NT2/D1 (cell line): Measurements from ENCODE around the gene CYP11A1.
A peak's percentile ranks its signal among the peaks of the same experiment; 100 is the strongest.

Experiments used
- DNase-seq: peaks from one replicate; pipeline ENCODE4 v3.0.0-alpha.2; 2011; ENCODE audit warnings: low read depth, low spot score
- H3K27me3 ChIP-seq: 2 replicates; pipeline ENCODE4 v1.6.0; 2011; ENCODE audit warnings: mild to moderate bottlenecking; ENCODE audit not compliant: insufficient read length, insufficient read depth
- H3K36me3 ChIP-seq: 2 replicates; pipeline ENCODE4 v1.6.1; 2011; ENCODE audit warnings: mild to moderate bottlenecking, low read length, mixed read lengths; ENCODE audit not compliant: insufficient read depth, insufficient read length
- H3K4me1 ChIP-seq: 2 replicates; pipeline ENCODE4 v1.5.1; 2011; ENCODE audit not compliant: insufficient read depth, insufficient read length
- H3K4me3 ChIP-seq: 2 replicates; pipeline ENCODE4 v1.5.1; 2011; ENCODE audit warnings: low read depth; ENCODE audit not compliant: insufficient read length
- H3K9ac ChIP-seq: 2 replicates; pipeline ENCODE4 v1.6.0; 2011; ENCODE audit warnings: low read depth; ENCODE audit not compliant: insufficient read length
- H3K9me3 ChIP-seq: 2 replicates; pipeline ENCODE4 v1.5.1; 2011; ENCODE audit warnings: mild to moderate bottlenecking, low read length; ENCODE audit not compliant: insufficient read depth
- SUZ12 ChIP-seq: IDR thresholded peaks from 2 replicates; pipeline ENCODE4 v1.6.1; 2011; ENCODE audit not compliant: insufficient read length, insufficient read depth; ENCODE audit errors: extremely low read depth
- YY1 ChIP-seq: IDR thresholded peaks from 2 replicates; pipeline ENCODE4 v1.6.1; 2011; ENCODE audit not compliant: insufficient read length, insufficient read depth
- ZNF274 ChIP-seq: IDR thresholded peaks from 2 replicates; pipeline ENCODE4 v1.6.1; 2011; ENCODE audit warnings: mild to moderate bottlenecking, low read depth, low read length

Gene CYP11A1

GRCh38 chr15:74293021-74293810 is 74.2 kb downstream of the CYP11A1 start:
- Histone ChIP-seq H3K9ac (no peak overlapping the region), H3K36me3 (no peaks in the 10 kb centered on the region), H3K9me3 (no peaks in the 10 kb centered on the region), H3K27me3 (peaks cover 90% of the 10 kb centered on the region), H3K4me3 (no peak overlapping the region), H3K4me1 (peaks cover 9% of the 10 kb centered on the region)
- TF ChIP-seq SUZ12: no peak
- no peak for TF ChIP-seq ZNF274
- DNase-seq: no peak

DNA sequence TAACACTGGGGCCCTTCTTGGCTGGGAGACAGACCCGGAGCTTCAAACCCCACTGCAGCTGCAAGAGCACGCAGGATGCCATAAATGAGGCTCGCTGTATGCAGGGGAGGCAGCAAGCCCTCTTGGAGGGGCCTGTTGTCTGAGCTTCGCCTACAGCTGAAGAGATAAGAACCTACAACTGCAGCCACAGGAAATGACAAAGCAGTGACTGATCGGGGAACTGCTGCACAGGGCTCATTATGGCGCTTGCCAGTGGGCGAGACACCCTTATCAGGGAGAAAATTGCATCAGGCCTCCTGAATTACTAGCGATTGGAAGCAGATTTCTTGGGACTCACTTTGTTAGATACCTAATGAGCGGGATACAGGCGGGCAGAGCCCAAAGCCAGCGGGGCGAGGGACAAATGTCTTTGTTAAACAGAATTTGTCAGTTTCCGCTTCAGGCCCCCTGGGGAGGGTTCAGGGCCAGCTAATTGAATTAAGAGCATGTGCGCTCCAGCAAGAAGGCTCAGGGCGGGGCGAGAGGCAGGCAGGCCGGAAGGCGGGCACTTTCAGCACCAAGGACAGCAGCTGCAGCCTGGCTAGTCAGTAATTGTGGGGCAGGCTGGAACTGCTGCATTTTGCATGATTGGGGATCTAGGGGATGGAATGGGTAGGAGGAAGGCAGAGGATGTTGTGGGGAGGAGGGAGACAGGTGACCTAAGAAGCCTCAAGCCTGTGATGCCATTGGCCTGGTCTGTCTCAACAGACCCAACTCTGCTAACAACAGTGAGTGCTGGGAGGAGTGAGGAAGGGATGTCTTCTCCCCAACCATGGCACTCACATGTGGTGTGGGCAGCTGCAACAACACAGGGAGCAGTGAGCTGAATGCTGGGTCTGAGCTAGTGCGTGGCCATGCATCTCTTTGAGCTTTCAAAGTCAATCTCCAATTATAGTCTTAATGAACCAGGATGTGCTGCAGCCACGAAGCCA is 76.1 kb downstream of the CYP11A1 start:
- Histone ChIP-seq H3K9ac (no peak overlapping the region), H3K9me3 (no peaks in the 10 kb centered on the region), H3K36me3 (no peaks in the 10 kb centered on the region), H3K4me1 (peaks cover 9% of the 10 kb centered on the region), H3K4me3 (no peak overlapping the region), H3K27me3 (peaks cover 88% of the 10 kb centered on the region)
- DNase-seq: peak; percentile 93
- TF ChIP-seq YY1: no peak
- TF ChIP-seq SUZ12: no peak
- TF ChIP-seq ZNF274: no peak

GRCh38 chr15:74290645-74291044 is 76.8 kb downstream of the CYP11A1 start:
- no peak for TF ChIP-seq ZNF274
- no peak for TF ChIP-seq YY1
- TF ChIP-seq SUZ12: no peak
- Histone ChIP-seq H3K9ac (no peak overlapping the region), H3K27me3 (peaks cover 86% of the 10 kb centered on the region), H3K9me3 (no peaks in the 10 kb centered on the region), H3K4me1 (peaks cover 9% of the 10 kb centered on the region), H3K4me3 (no peak overlapping the region), H3K36me3 (no peaks in the 10 kb centered on the region)
- DNase-seq: no peak

DNA sequence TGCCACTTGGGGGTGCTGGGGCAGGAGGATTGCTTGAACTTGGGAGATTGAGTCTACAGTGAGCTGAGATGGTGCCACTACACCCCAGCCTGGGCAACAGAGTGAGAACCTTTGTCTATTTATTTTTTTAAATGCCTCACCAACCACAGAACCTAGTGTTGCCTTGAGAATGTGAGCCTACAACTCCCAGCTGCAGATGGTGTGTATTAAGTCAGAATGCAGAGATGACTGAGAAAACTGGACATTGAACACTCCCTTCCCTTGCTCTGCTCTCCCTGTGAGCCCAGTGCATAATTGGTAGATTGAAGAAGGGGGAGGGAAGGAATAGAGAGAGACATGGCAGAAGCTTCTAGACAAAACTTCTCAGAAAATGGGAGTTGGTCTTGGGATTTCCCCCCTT is 77.8 kb downstream of the CYP11A1 start:
- Histone ChIP-seq H3K27me3 (peaks cover 76% of the 10 kb centered on the region), H3K9ac (no peak overlapping the region), H3K4me3 (no peak overlapping the region), H3K9me3 (no peaks in the 10 kb centered on the region), H3K4me1 (peaks cover 9% of the 10 kb centered on the region), H3K36me3 (no peaks in the 10 kb centered on the region)
- no peak for DNase-seq
- TF ChIP-seq YY1 (no peak), SUZ12 (no peak), ZNF274 (no peak)
